K562 (cell line): Measurements from ENCODE around the gene SLC30A10. TPM values are rescaled to one million over a fixed set of nuclear protein-coding genes. Genes with fewer than 3 reads are reported as not detected.
A peak's percentile ranks its signal among the peaks of the same experiment; 100 is the strongest.

Experiments used
- ATAC-seq: fragments of 200-7000 bp; cut with Tn5 transposase; 3 replicates; pipeline ENCODE4 v1.9.1; 2020; ENCODE audit warnings: moderate library complexity
- BruUV-seq: library from RNA; stranded (reverse); fragments of 400-500 nt; replicated peaks from 2 replicates; lab custom pipeline; 2021; lab: Mats Ljungman, UMichigan
- CTCF ChIA-PET: fragments of 300-600 bp; formaldehyde crosslinking; extraction: SDS; loops from one replicate; lab custom pipeline; 2021; ENCODE audit warnings: low intra/inter-chr PET ratio; lab: Yijun Ruan, JAX
- POLR2A ChIA-PET: fragments of 300-600, 350-650 bp; sonication (Branson Sonifier 250); formaldehyde crosslinking; extraction: SDS; loops from one replicate; lab custom pipeline; 2021; ENCODE audit warnings: antibody characterized with exemption, inconsistent platforms; lab: Yijun Ruan, JAX
- DNase-seq, 4 experiments: peaks; one replicate each; pipeline versions ENCODE4 v3.0.0 to v3.0.0-alpha.2; 2011 to 2018; ENCODE audit warnings: low spot score in 3 of 4, mixed read lengths in 3 of 4; ENCODE audit errors: extremely low read depth in 1 of 4
- FAIRE-seq: peaks from 2 replicates; lab custom pipeline; 2011; peaks lifted over from hg19 to GRCh38; lab: Jason Lieb, UNC
- H2AFZ ChIP-seq: 2 replicates; pipeline ENCODE4 v1.6.0; 2011; ENCODE audit warnings: low read depth, low read length, control low read depth, inconsistent platforms
- H3K27ac ChIP-seq: fragments of 200-600 bp; 3 replicates; pipeline ENCODE4 v1.8.0; 2011; ENCODE audit warnings: low read depth, mild to moderate bottlenecking, control low read depth, inconsistent platforms, low read length, moderate library complexity, mixed read lengths; ENCODE audit errors: extremely low read depth
- H3K27me3 ChIP-seq, 2 experiments: fragments of 300-600 bp in 1 of 2; 2 replicates in 1 of 2; 3 replicates in 1 of 2; pipeline versions ENCODE4 v1.6.0 to v1.8.0; 2011; ENCODE audit warnings: inconsistent platforms in 2 of 2, low read length in 2 of 2, mild to moderate bottlenecking in 1 of 2, mixed read lengths in 1 of 2, moderate library complexity in 1 of 2; ENCODE audit not compliant: control insufficient read depth in 2 of 2, insufficient read depth in 2 of 2
- H3K36me3 ChIP-seq: fragments of 300-600 bp; 3 replicates; pipeline ENCODE4 v1.8.0; 2011; ENCODE audit warnings: mild to moderate bottlenecking, low read length, inconsistent platforms; ENCODE audit not compliant: control insufficient read depth, insufficient read depth
- H3K4me1 ChIP-seq, 2 experiments: fragments of 200-600 bp in 1 of 2; replicated peaks in 1 of 2; 2 replicates in 1 of 2; 3 replicates in 1 of 2; pipeline versions ENCODE4 v1.5.1 to v1.8.0; 2011; ENCODE audit warnings: inconsistent platforms in 2 of 2, low read length in 2 of 2, mild to moderate bottlenecking in 1 of 2, mixed read lengths in 1 of 2, moderate library complexity in 1 of 2; ENCODE audit not compliant: control insufficient read depth in 2 of 2, insufficient read depth in 2 of 2
- H3K4me2 ChIP-seq: 2 replicates; pipeline ENCODE4 v1.6.1; 2011; ENCODE audit warnings: low read length, control low read depth, inconsistent platforms, mixed read lengths; ENCODE audit not compliant: insufficient read depth
- H3K4me3 ChIP-seq: fragments of 200-600 bp; sonication (generic), shearing (Covaris generic); 2 replicates; pipeline ENCODE4 v1.5.1; 2016; ENCODE audit warnings: control low read depth, inconsistent platforms
- H3K79me2 ChIP-seq: fragments of 200-600 bp; 3 replicates; pipeline ENCODE4 v1.8.0; 2011; ENCODE audit warnings: low read length, inconsistent platforms; ENCODE audit not compliant: control insufficient read depth, insufficient read depth
- H3K9ac ChIP-seq, 2 experiments: 2 replicates each; pipeline versions ENCODE4 v1.6.0 to v1.6.1; 2011; ENCODE audit warnings: low read depth in 2 of 2, low read length in 2 of 2, control low read depth in 1 of 2, inconsistent platforms in 1 of 2, mild to moderate bottlenecking in 1 of 2, mixed read lengths in 1 of 2; ENCODE audit not compliant: insufficient read depth in 1 of 2
- H3K9me1 ChIP-seq: one replicate; pipeline ENCODE4 v1.6.0; 2011; ENCODE audit warnings: inconsistent platforms, mild to moderate bottlenecking, low read length, moderate library complexity; ENCODE audit not compliant: control insufficient read depth, insufficient read depth
- H3K9me3 ChIP-seq: replicated peaks from 2 replicates; pipeline ENCODE4 v1.5.1; 2011; ENCODE audit warnings: low read depth, low read length, inconsistent platforms; ENCODE audit not compliant: control insufficient read depth, insufficient read depth
- H4K20me1 ChIP-seq: replicated peaks from 2 replicates; pipeline ENCODE4 v1.6.1; 2011; ENCODE audit warnings: low read length, inconsistent platforms, mixed read lengths; ENCODE audit not compliant: control insufficient read depth, insufficient read depth
- ARID2 ChIP-seq: fragments of 450-650 bp; IDR thresholded peaks from 2 replicates; pipeline ENCODE4 v1.6.1; 2017; ENCODE audit warnings: antibody characterized with exemption, mild to moderate bottlenecking
- ATF7 ChIP-seq: fragments of 450-650 bp; IDR thresholded peaks from 2 replicates; pipeline ENCODE4 v1.7.1; 2014; ENCODE audit warnings: mild to moderate bottlenecking, moderate library complexity
- BRD9 ChIP-seq: fragments of 450-650 bp; IDR thresholded peaks from 2 replicates; pipeline ENCODE4 v1.6.1; 2018; ENCODE audit warnings: low read depth; ENCODE audit not compliant: partially characterized antibody
- DDX20 ChIP-seq: fragments of 450-650 bp; IDR thresholded peaks from 2 replicates; pipeline ENCODE4 v1.6.1; 2016; ENCODE audit warnings: missing genetic modification characterization, low read depth, mild to moderate bottlenecking, missing compliant biosample characterization, moderate library complexity
- ETV6 ChIP-seq, 3 experiments: fragments of 150-350 bp in 1 of 3; sonication (generic) in 1 of 3; formaldehyde crosslinking in 1 of 3; IDR thresholded peaks; 2 replicates each; pipeline versions ENCODE4 v1.6.1 to v1.8.0; 2014 to 2022; ENCODE audit warnings: borderline replicate concordance in 2 of 3, low read depth in 2 of 3, antibody characterized with exemption in 1 of 3, low read length in 1 of 3, mild to moderate bottlenecking in 1 of 3, missing genetic modification reagents in 1 of 3
- HSF4 ChIP-seq: fragments of 250-450 bp; sonication (Bioruptor Pico); IDR thresholded peaks from 2 replicates; pipeline ENCODE4 v2.1.2; 2022; ENCODE audit warnings: mild to moderate bottlenecking, moderate library complexity, borderline replicate concordance
- KLF10 ChIP-seq: fragments of 250-450 bp; sonication (Bioruptor Pico); IDR thresholded peaks from 2 replicates; pipeline ENCODE4 v1.6.1; 2021; ENCODE audit warnings: matching md5 sums
- MCM2 ChIP-seq: fragments of 450-650 bp; IDR thresholded peaks from 2 replicates; pipeline ENCODE4 v1.6.1; 2017; ENCODE audit warnings: low read depth, mild to moderate bottlenecking
- TCFL5 ChIP-seq: fragments of 250-450 bp; sonication (Bioruptor Pico); conservative IDR thresholded peaks from 2 replicates; pipeline ENCODE4 v1.6.1; 2021; ENCODE audit warnings: mild to moderate bottlenecking, moderate library complexity, matching md5 sums
- ZNF280A ChIP-seq: fragments of 450-650 bp; IDR thresholded peaks from 2 replicates; pipeline ENCODE4 v1.6.1; 2018; ENCODE audit warnings: mild to moderate bottlenecking, low read depth; ENCODE audit not compliant: partially characterized antibody
- WGBS: fragments of 100-300 bp; shearing (Covaris generic); methylation state at CpG from one replicate; pipeline ENCODE4 v1.1.6; 2016; ENCODE audit warnings: low coverage, mixed read lengths; ENCODE audit not compliant: insufficient coverage; ENCODE audit errors: missing lambda C conversion rate; 5-methylcytosine and 5-hydroxymethylcytosine counted together
- in situ Hi-C: fragments of 300-500 bp; cut with MboI; formaldehyde crosslinking; loops from 4 replicates; pipeline ENCODE4 v1.15.0; 2018; ENCODE audit warnings: inconsistent platforms, mixed read lengths
- intact Hi-C: fragments of 100-400 bp; cut with micrococcal nuclease; formaldehyde crosslinking; loops from 2 replicates; pipeline ENCODE4 v1.14.2; 2022
- polyA plus RNA-seq, 8 experiments: library from polyadenylated mRNA; depleted of rRNA in 4 of 8; stranded (reverse) in 5 of 8; unstranded in 3 of 8; fragments of >200 nt; fragmentation: Nextera tagmentation in 2 of 8; fragmentation: Illumina TruSeq in 1 of 8; extraction: Ambion mirVana in 2 of 8; extraction: Trizol in 1 of 8; gene quantifications; 2 replicates each; pipeline versions ENCODE4 v1.2.1 to v1.2.3, GENCODE V29; 2011 to 2014; ENCODE audit warnings: inconsistent platforms in 1 of 8, missing spikeins in 1 of 8
- total RNA-seq, 7 experiments: library from RNA; depleted of rRNA in 6 of 7; stranded (reverse); fragments of >200 nt in 6 of 7; fragmentation: Illumina TruSeq in 2 of 7; extraction: Trizol in 2 of 7; gene quantifications; 2 replicates each; pipeline versions ENCODE4 v1.2.1 to v1.2.3, GENCODE V29; 2011 to 2021; ENCODE audit warnings: low replicate concordance in 1 of 7

SLC30A10 gene
- total and polyA plus RNA-seq, 9 of the 15 experiments (the other 6 are each of a cell fraction or from before 2014, with no cell fraction given) = 2.6 to 11.3 (median 7.1) TPM

DNA sequence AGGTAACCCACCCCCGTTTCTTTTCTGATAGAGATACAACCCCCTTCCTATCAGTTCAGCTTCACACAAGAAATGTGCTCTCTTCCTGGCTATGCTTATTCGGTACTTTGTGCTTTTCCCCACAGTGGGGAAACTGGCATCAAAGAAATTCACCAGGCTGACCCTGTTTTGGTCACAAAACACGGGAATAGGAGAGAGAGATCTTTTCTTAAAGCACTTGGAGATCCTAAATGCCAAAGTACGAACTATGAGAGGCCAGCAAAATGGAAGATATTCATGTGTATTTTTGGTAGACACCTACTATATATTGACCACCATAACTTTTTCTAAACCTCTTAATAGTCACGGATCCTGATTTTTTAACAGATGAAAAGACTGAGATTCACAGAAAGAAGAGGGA lies 30.0 kb downstream of the SLC30A10 start (continued):
- TF ChIP-seq ZNF280A = peak; percentile 58
- TF ChIP-seq ETV6 (IDR thresholded peaks at IDR 0.05; ENCODE audit: borderline replicate concordance in 1 of 2, low read depth in 2 of 2, low read length in 1 of 2) = no peak
- no peak for TF ChIP-seq ETV6 (CRISPR knock-in tag; IDR thresholded peaks at IDR 0.05; ENCODE audit: borderline replicate concordance)
- no peak for TF ChIP-seq ATF7
- TF ChIP-seq KLF10 (CRISPR knock-in tag) = no peak

GRCh38 chr1:219897914-219898313 lies 30.4 kb downstream of the SLC30A10 start:
- POLR2A ChIA-PET = interaction anchor here (0.7 to 1.1 kb wide), 2 partner anchors 11 to 15 kb away, joined by 3 to 5 read pairs; no protein-coding TSS in a partner anchor
- Histone ChIP-seq H3K4me3 (no peak overlapping the region), H3K4me1 (peaks cover 13 to 31% of the 10 kb centered on the region in 2 experiments), H3K79me2 (no peaks in the 10 kb centered on the region), H3K9ac (no peak overlapping the region), H3K27ac (no peak overlapping the region; the same call in 2 of the 3 replicates), H3K4me2 (no peak overlapping the region), H4K20me1 (no peaks in the 10 kb centered on the region), H3K9me1 (no peaks in the 10 kb centered on the region), H3K27me3 (no peaks in the 10 kb centered on the region), H3K9me3 (no peaks in the 10 kb centered on the region), H2AFZ (peak overlapping the region; percentile 73), H3K36me3 (no peaks in the 10 kb centered on the region)
- no peak for ATAC-seq
- no TSS peak for BruUV-seq
- FAIRE-seq = no peak
- TF ChIP-seq ARID2 (no peak), DDX20 (no peak), HSF4 (CRISPR knock-in tag) (no peak), MCM2 (no peak), BRD9 (no peak), TCFL5 (CRISPR knock-in tag) (no peak)
- 50% methylated on average over 5 of the region's 5 CpGs for WGBS
- intact Hi-C loops (no loop called here), in situ Hi-C loops (no loop called here)
- CTCF ChIA-PET = no interaction called here
- DNase-seq = no peak
